ENCODE data around the gene TM2D1. TPM values are rescaled to one million over a fixed set of nuclear protein-coding genes. Genes with fewer than 3 reads are reported as not detected.
"Not testable (repeated sequence)": the region's sequence is repeated elsewhere in the genome, so short reads cannot be mapped to it uniquely, and the experiment has no call there.

TM2D1 gene
- total RNA-seq = 63.4 TPM

GRCh38 chr1:61724813-61725694 lies at the start of gene TM2D1:
TM2D1 (minus strand) TSS chr1:61725141; CDS start chr1:61725120, 21 bp downstream.
- peak; percentile 92 for DNase-seq (ENCODE audit: low spot score)

GRCh38 chr1:61770131-61770530 lies 45.2 kb upstream of the TM2D1 start:
- no peak for DNase-seq (ENCODE audit: low spot score)

GRCh38 chr1:61757950-61758349 lies 33.0 kb upstream of the TM2D1 start:
- no peak for DNase-seq (ENCODE audit: low spot score)

- no peak for DNase-seq (ENCODE audit: low spot score)
Observed at GRCh38 chr1:61756773-61757172, 31.8 kb upstream of the TM2D1 start.

- DNase-seq (ENCODE audit: low spot score) = no peak
Observed at GRCh38 chr1:61754545-61754944, 29.6 kb upstream of the TM2D1 start.

- DNase-seq (ENCODE audit: low spot score) = no peak
Observed at GRCh38 chr1:61753998-61754508, 29.1 kb upstream of the TM2D1 start.

- no peak for DNase-seq (ENCODE audit: low spot score)
Observed at GRCh38 chr1:61752921-61753389, 28.0 kb upstream of the TM2D1 start.

GRCh38 chr1:61749574-61749973 lies 24.6 kb upstream of the TM2D1 start:
- DNase-seq (ENCODE audit: low spot score) = no peak

GRCh38 chr1:61748566-61748965 lies 23.6 kb upstream of the TM2D1 start:
- DNase-seq (ENCODE audit: low spot score) = no peak

GRCh38 chr1:61746813-61747212 lies 21.9 kb upstream of the TM2D1 start:
- DNase-seq (ENCODE audit: low spot score) = no peak

GRCh38 chr1:61743716-61744580 lies 19.0 kb upstream of the TM2D1 start:
- no peak for DNase-seq (ENCODE audit: low spot score)

GRCh38 chr1:61743431-61743705 lies 18.4 kb upstream of the TM2D1 start:
- DNase-seq (ENCODE audit: low spot score) = no peak

- DNase-seq (ENCODE audit: low spot score) = peak; percentile 54
Observed at GRCh38 chr1:61742620-61743430, 17.9 kb upstream of the TM2D1 start.

- DNase-seq (ENCODE audit: low spot score) = peak; percentile 85
Observed at GRCh38 chr1:61741711-61742619, 17.0 kb upstream of the TM2D1 start, which contains the start of gene PATJ. PATJ (plus strand) TSS chr1:61742480; CDS start chr1:61762893, 20,413 bp downstream.

- no peak for DNase-seq (ENCODE audit: low spot score)
Observed at GRCh38 chr1:61740751-61741700, 16.1 kb upstream of the TM2D1 start.

GRCh38 chr1:61732726-61733125 lies 7.8 kb upstream of the TM2D1 start:
- DNase-seq (ENCODE audit: low spot score) = no peak

GRCh38 chr1:61730679-61731078 lies 5.7 kb upstream of the TM2D1 start:
- not testable (repeated sequence) for DNase-seq (ENCODE audit: low spot score)

- DNase-seq (ENCODE audit: low spot score) = no peak
Observed at GRCh38 chr1:61727544-61727943, 2.6 kb upstream of the TM2D1 start.

- DNase-seq (ENCODE audit: low spot score) = no peak
Observed at GRCh38 chr1:61724506-61724812, 482 bp downstream of the TM2D1 start.
